Measurements from ENCODE around the gene IMPDH2.

The IMPDH2 gene

GRCh38 chr3:49007068-49007770 lies 22.0 kb downstream of the IMPDH2 start, which contains the start of gene WDR6:
Gene WDR6 (plus strand): TSS chr3:49007391. CDS start chr3:49007432, 41 bp downstream.
- FAIRE-seq (peak; percentile 88), DNase-seq (ENCODE audit: low spot score) (peak; percentile 98)

GRCh38 chr3:49006408-49007067 lies 22.7 kb downstream of the IMPDH2 start:
- DNase-seq (ENCODE audit: low spot score) = peak; percentile 21
- FAIRE-seq = no peak

GRCh38 chr3:49005998-49006397 lies 23.2 kb downstream of the IMPDH2 start:
- DNase-seq (ENCODE audit: low spot score) (no peak), FAIRE-seq (peak; percentile 44)

- DNase-seq (ENCODE audit: low spot score) = no peak
- no peak for FAIRE-seq
Observed at GRCh38 chr3:49005303-49005680, 23.9 kb downstream of the IMPDH2 start.

GRCh38 chr3:49004352-49005302 lies 24.6 kb downstream of the IMPDH2 start:
- DNase-seq (ENCODE audit: low spot score) = no peak
- no peak for FAIRE-seq

GRCh38 chr3:49001155-49001554 lies 28.0 kb downstream of the IMPDH2 start:
- FAIRE-seq (no peak), DNase-seq (ENCODE audit: low spot score) (no peak)

GRCh38 chr3:48999085-48999858 lies 29.9 kb downstream of the IMPDH2 start:
- peak; percentile 56 for FAIRE-seq
- no peak for DNase-seq (ENCODE audit: low spot score)

GRCh38 chr3:48997714-48998637 lies 31.2 kb downstream of the IMPDH2 start:
- FAIRE-seq = no peak
- DNase-seq (ENCODE audit: low spot score) = no peak

- FAIRE-seq (no peak), DNase-seq (ENCODE audit: low spot score) (no peak)
Observed at GRCh38 chr3:48997102-48997635, 32.0 kb downstream of the IMPDH2 start.

- FAIRE-seq = no peak
- no peak for DNase-seq (ENCODE audit: low spot score)
Observed at GRCh38 chr3:48996640-48997039, 32.6 kb downstream of the IMPDH2 start.

- DNase-seq (ENCODE audit: low spot score) (no peak), FAIRE-seq (no peak)
Observed at GRCh38 chr3:48993834-48994233, 35.4 kb downstream of the IMPDH2 start.

GRCh38 chr3:48991851-48992545 lies 37.2 kb downstream of the IMPDH2 start:
- no peak for FAIRE-seq
- DNase-seq (ENCODE audit: low spot score) = no peak

- DNase-seq (ENCODE audit: low spot score) (no peak), FAIRE-seq (no peak)
Observed at GRCh38 chr3:48990636-48991469, 38.3 kb downstream of the IMPDH2 start.

- FAIRE-seq (peak; percentile 83), DNase-seq (ENCODE audit: low spot score) (peak; percentile 91)
Observed at GRCh38 chr3:48989796-48990635, 39.2 kb downstream of the IMPDH2 start, which contains the start of gene P4HTM. Gene P4HTM (plus strand): TSS chr3:48990241. CDS start chr3:48990257, 16 bp downstream.

- peak; percentile 29 for DNase-seq (ENCODE audit: low spot score)
Observed at GRCh38 chr3:48989126-48989795, 39.9 kb downstream of the IMPDH2 start.

GRCh38 chr3:48985831-48986376 lies 43.3 kb downstream of the IMPDH2 start:
- DNase-seq (ENCODE audit: low spot score) = no peak
- FAIRE-seq = no peak

More at GRCh38 chr3:48989126-48989795, 39.9 kb downstream of the IMPDH2 start:
- FAIRE-seq = no peak

Measured in urothelium cell line (cell line).